HG02852 (cell line): ENCODE results near the gene EPHA6.
"Not testable (repeated sequence)": the region's sequence is repeated elsewhere in the genome, so short reads cannot be mapped to it uniquely, and the experiment has no call there.

Experiments used
- ATAC-seq: cut with Tn5 transposase; IDR thresholded peaks from one replicate; pipeline ENCODE4 v1.9.1; 2021; ENCODE audit warnings: mild to moderate bottlenecking, moderate library complexity; ENCODE audit not compliant: unreplicated experiment

EPHA6 gene

DNA sequence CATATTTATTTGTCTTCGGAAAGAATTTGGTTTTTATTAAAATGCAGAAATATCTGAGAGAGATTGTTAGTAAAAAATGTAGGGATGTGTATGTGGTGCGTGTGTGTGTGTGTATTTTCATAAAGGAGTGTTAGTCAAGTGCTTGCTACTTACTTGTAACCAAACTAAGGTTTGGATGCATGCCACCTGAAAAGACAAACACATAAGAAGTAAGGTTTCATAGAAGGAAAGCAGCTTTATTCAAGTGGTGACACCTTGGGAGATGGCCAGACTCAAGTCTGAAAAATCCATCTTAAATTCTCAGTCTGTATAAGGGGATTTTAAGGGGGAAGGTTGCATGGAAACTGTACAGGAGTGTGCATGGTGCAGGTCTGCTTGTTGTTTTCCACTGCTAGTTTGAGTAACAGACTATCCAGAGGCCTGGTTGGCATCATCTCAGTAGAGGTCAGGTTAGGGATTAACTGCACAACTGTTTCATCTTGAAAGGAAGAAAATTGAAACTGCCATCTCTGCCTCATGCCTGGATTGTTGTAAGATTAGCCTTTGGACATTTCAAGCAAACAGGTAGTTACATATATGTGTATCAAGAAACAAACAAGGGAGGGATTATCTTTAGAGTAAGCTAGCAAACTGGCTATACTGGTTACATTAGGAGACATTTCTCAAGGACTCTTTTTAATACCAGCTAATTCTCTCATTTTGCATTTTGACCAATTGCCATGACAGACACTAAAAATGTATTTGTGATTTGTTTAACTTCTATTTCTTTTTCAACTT lies 196.7 kb downstream of the EPHA6 start:
- no peak for ATAC-seq

DNA sequence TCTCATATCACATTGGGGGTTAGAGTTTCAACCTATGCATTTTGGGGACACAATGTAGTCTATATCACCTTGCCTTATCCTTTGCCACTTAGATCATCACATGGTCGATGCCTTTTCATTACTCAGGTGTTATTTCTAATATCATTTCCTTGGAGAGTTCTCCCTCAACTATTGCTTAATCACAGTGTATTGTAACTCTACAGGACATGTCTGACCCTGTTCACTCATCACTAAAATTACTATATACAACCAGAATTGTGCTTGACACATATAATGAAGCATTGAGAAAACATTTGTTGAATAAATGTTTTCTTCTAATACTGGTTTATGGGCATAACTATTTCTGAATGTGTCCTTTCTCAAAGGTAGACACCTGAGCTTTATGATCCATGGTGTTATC lies 207.4 kb downstream of the EPHA6 start:
- no peak for ATAC-seq

DNA sequence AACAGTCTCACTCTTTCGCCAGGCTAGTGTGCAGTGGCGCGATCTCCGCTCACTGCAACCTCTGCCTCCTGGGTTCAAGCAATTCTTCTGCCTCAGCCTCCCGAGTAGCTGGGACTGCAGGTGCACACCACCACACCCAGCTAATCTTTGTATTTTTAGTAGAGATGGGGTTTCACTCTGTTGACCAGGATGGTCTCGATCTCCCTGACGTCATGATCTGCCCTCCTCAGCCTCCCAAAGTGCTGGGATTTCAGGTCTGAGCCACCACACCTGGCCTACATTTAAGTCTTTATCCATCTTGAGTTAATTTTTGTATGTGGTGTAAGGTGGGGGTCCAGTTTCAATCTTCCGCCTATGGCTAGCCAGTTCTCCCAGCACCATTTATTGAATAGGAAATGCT lies 211.2 kb downstream of the EPHA6 start:
- ATAC-seq, result not testable (repeated sequence)

DNA sequence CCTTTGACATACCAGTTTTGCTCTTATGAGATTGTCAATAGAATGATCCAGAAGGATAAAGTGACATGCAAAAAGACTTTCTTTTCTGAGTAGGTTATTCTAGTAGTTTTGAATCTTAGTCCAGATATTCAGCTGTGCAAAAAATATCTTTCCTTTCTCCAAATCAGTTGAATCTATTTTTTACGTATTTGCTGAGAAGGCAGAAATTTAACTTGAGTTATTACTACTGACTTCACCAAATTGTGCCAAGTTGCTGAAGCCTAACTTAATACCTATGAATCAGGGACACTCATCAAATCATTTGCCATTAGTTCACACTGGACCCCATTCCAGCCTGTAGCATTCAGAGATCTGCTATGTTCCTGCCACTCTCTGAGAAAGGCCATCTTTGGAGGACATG lies 215.6 kb downstream of the EPHA6 start:
- ATAC-seq, result no peak

DNA sequence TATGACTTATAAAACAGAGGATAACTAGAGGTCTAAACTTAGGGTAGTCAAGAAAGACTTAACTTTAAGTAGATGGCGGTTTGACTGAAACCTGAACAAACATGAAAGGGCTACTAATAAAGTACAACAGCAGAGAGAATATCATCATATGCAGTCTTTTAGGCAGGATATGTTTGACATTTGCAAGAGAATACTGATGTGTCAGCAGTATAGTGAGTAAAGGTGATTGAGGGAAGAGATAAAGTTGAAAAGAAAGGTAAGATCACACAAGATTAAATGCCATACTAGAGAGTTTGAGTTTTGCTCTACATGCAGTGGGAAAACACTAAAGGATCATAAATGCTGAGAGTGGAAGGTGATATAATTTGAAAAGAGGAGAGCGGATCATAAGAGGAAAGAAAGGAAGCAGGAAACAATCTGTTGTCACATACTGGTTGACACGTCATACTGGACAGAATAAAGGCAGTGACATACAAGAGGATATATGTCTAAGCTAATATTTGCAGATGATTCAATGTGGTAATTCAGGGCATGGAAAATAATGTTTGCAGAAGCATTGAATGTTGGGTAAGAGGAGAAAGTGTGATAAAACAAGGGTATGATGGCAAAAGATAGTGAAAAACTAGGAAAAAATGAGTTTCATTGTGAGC lies 223.0 kb downstream of the EPHA6 start:
- no peak for ATAC-seq

DNA sequence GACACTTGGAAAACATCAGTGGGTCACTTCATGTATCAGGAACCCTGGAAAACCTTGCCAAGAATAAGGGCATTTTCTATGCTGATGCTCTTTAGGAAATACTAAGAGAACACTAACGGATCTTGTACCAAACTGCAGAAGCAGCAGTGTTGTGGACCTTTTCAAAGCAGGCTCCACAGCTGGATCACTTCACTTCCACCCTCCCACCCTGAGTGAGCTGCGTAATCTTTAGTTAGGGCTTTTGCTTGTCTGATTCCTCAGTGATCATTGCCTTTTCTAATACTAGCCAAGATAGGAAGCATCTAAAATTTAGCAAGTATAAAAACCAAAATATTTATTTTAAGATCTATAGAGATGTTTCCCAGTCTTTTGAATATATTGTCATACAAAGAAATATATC lies 229.0 kb downstream of the EPHA6 start:
- no peak for ATAC-seq

DNA sequence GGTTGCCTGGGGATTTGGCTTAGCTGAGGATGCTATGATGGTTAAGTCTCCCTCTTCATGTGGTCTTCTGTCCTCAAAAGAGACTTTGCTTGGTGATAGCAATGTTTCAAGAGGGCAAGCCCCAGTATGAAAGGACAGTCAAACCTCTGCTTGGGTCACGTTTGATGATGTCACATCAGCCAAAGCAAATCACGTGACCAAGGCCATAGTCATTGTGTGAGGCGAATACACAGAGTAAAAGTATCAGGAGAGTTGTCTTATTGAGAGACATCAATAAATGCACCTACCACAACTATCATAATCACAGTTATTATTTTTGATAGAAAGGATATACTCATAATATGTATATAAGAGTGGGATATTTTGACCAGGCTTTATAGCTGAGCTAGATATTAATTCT lies 243.0 kb downstream of the EPHA6 start:
- no peak for ATAC-seq

DNA sequence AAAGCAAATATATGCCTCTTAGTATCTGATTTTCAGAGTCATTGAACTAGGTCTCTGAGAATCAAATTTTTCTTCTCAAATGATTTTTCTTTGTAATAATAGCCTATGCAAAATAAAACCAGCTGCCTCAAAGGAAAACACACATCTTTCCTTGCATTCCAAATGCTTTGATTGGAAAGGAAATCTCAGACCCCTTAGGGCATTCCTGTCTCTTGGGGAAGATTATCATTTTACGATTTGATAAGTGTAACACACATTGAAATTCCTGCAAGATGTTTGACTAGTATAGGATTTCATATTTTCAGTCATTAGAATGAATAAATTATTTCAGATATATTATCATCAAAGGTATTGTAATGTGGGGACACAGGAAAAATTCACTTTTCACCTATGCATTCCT lies 244.8 kb downstream of the EPHA6 start:
- no peak for ATAC-seq

DNA sequence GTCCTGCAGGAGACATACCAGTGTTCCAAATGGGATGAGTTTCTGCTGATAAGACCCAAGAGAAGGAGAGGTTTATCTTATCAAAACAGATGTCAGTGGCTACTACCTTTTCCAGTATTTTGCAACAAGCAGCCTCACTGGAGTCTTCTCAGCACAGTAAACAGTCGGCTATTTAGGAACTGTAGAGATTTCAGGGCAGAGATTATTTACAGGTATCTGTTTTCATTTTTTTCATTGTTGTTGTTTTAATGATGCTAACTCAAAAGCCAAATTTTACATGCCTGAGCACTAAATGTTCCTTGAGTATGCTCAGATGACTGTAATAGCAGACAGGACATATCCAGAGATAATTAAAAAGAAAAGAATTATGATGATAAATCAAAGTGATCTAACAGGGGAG lies 252.1 kb downstream of the EPHA6 start:
- no peak for ATAC-seq

DNA sequence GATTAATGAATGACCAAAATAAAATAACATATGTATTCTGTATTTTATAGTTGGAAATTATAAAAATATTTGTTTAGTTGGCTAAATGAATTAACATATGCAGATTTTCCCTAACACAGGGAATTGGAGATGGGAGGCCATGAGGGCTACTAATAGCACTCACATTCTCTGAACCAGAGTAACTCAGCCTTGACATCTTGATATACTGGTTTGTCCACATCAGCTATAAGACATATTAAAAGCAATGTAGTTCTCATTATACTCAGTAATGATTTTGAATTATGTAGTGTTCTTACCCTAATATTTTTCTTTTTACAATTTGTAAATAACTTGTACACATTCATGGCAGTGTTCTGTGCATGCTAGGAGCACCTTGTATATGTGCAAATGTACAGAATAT lies 255.9 kb downstream of the EPHA6 start:
- ATAC-seq, result no peak

DNA sequence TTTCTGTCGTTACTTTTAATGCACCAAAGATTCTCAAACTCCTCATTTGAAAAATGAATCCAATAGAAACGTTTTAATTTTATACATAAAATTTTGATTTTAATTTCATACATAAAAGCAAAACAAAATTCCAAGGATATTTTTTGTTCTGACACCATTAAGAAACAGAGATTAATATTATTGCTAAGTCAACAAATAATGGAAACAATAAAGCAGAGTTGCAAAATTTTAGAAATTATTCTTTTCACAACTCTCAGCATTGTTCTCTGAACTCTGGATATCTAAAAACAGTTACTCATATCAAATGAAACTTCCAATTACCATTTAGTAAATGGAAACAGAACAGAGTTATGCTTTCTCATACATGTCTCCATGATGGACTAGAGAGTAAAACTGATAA lies 260.2 kb downstream of the EPHA6 start:
- no peak for ATAC-seq

DNA sequence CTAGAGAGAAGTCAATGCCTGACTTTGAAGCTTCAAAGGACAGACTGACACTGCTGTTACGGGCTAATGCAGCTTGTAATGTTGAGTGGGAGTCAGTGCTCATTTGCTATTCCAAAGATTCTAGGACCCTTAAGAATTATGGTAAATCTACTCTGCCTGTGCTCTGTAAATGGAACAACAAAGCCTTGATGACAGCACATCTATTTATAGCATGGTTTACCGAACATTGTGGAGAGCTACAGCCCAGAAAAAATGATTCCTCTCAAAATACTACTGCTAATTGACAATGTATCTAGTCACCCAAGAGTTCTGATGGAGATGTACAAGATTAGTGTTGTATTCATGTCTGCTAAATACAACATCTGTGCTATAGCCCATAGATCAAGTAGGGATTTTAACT lies 262.3 kb downstream of the EPHA6 start:
- no peak for ATAC-seq

DNA sequence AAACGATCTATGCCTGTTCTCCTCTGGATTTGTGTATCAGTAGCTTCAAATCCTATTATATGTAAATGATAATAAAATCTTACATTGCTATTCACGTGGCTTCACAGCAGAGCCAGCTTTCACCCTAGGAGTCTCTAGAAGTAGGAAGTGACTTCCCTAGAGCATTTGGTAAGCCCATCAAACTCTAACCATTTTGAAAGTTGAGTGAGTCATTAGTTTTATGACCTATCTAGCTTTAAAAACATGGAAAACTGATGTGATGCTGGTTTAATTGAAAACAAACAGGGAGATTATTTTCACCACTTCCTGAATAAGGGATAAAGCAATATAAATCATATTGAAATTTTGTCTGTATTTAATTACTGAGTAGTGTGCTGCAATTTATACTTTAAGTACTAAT lies 275.2 kb downstream of the EPHA6 start:
- ATAC-seq, result no peak

DNA sequence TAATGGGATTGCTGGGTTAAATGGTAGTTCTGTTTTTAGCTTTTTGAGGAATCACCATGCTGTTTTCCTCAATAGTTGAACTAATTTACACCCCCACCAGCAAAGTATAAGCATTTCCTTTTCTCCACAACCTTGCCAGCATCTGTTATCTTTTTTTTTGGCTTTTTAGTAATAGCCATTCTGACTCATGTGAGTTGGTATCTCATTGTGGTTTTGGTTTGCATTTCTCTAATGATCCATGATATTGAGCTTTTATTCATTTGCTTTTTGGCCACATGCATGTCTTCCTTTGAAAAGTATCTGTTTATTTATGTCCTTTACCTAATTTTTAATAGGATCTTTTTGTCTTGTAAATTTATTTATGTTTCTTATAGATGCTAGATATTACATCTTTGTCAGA lies 288.2 kb downstream of the EPHA6 start:
- no peak for ATAC-seq

DNA sequence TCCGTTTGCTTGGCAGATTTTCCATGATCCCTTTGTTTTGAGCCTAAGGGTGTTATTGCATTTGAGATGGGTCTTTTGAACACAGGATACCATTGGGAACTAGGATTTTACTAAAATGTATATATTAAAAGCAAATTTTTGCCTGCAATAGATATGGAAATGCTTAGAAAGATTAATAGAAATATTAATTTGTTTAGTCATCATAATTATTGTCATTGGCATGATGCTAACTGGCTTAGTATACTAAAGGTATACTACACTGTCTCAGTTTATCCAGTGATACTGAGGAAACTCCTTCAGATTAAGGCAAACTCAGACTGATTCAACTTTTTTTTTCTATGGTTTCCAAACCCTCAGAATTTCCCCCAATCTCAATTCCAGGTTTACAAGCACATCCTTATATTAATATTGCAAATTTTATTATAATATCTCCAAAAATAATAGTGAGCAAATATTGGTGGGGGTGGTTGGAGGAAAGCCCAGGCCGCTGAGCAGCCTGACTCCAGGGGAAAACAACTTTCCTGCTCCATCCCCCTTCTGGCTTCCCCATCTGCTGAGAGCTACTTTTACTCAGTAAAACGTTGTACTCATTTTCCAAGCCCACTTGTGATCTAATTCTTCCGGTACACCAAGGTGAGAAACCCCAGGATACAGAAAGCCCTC lies 291.7 kb downstream of the EPHA6 start:
- ATAC-seq, result no peak

DNA sequence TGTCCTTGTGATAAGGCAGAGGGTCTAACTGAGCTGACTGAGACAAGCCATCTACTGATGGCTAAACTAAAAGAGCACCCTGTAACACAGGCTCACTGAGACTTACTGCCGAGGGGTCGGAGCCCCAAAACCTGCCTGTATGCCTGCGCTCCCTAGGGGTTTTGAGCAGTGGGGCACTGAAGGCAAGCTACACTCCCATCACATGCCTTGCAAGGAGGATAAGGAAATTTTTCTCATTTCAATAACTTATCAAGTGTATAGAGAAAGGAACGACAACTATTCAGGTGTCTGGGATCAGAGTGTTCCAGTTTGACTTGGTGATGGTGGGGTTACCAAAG lies 292.2 kb downstream of the EPHA6 start:
- ATAC-seq, result no peak

DNA sequence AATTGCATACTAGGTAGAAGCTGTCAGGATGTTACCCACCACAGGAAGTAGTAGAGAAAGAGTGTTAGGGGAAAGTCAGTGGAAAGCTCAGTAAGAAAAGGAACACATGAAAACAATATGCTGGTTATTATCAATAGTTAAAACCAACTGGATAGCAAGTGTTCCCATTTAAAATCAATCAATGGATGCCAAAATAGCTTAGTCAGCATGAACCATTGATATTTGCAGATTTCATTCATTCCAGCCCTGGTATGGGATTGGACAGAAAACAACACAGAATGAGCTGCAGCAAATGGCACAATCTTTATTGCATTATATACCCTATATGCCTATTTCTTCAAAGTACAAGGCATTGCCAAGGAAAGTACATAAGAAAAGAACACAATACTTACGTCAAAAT lies 293.7 kb downstream of the EPHA6 start:
- ATAC-seq, result no peak

DNA sequence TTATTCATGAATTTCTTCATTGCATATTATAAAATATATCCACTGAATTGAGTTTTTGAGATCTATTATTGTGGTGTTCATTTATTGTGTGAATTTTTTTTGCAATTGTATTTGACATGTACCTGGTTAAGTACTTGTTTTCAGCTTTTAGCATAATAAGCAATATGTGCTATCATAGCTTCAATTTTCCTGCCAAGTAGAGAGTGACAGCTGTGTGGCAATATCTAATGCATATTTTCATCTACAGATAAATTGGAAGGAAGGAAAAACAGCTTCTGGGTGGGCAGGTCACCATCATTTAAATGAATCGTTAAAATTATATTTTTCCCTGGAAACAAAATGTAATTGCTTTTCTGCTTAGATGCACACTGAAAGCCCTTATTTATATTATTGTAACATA lies 296.9 kb downstream of the EPHA6 start:
- no peak for ATAC-seq

DNA sequence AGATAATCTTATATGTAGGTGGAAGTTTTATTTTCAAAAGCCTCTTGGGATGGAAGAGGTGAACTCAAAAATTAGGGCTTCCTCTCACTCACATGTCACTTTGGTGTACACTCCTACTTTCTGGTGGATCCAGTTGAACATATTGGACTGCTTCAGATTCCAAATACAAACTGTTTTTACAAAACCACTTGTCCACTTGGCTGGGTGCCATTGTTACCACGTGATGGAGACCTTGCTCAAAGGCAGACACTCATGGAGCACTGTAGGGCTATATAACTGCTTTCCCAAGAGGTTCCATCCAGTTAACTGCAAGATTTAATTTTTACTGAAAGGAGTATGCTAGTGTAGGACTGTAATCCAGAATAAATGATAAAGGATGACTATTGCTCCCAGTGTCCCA lies 307.0 kb downstream of the EPHA6 start:
- ATAC-seq, result no peak

DNA sequence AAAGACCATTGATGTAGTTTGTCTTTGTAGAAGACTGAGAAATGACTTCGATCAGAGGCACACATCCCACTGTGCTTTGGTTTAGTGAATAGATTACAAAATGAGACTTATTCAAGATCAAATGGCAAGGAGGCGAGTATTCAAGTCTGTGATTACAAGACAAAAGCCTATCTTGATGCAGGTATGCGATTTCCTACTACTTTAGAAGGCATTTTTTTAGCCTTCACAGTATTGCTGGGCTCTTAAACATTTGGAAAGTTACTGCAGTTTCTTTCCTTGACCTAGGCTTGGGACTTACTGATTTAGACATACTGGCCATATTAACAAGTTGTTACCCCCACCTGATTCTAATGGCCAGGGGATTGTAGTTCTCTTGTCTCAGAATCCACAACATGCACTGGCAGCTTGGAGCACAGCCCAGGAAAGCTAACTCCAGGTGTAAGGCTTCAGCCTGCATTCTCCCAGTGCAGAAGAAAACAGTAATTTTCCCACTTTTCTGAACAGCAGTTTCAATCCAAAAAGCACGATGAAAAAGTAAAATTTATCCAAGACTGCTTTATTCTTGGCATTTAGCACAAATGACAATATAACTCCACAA lies 311.6 kb downstream of the EPHA6 start:
- ATAC-seq, result no peak

DNA sequence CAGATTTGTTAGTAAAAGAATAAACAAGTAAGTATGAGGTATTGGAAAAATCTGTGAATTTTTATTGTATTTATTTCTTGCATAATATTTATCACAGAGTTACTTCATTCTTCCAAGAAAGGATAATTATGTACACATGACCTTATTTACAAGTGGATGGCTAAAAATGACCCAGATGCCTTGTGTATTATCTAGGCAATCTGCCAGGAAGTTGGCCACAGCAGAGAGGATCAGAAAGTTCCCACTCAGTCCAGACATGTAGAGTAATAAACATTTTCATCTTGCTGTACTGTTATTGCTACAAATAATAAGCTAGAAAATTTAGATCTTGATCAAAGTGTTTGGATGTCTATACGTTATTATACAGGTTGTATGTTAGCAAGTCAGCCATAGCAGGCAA lies 317.1 kb downstream of the EPHA6 start:
- ATAC-seq, result no peak

DNA sequence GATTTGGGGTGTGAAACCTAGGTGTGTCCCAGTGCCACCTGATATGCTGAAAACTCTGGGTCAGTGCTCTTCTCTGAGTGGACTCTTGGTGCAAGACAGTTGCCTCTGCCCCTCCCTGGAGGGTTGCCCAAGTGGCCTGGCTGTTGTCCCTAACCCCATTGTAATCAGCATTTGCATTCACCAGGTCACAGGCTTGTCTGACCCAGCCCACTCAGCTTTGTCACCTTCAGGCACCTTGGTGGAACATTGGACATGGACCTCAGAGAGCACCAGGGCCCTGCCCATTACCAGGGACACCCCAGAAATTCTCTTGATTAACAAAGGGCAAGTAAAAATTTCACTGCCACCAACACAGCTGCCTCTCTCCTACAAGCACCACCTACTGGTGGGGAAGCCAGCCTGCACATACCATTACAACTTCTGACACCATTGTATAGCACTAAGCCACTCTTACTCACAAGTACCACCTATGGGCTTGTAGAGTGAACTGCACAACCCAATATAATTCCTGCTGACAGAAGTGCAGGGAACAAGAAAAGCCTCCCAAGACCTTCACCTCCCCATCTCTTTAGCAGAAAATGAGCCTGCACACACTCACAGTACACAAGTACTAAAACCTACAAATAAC lies 324.6 kb downstream of the EPHA6 start:
- no peak for ATAC-seq
